H1 (cell line): ENCODE measurements around the gene YIPF2. TPM values are rescaled to one million over a fixed set of nuclear protein-coding genes. Genes with fewer than 3 reads are reported as not detected.

Source experiments
- ASH2L ChIP-seq: fragments of 200-600, 300-600 bp; sonication (generic); IDR thresholded peaks from one replicate; pipeline ENCODE4 v1.7.1; 2017; ENCODE audit warnings: low read length
- NANOG ChIP-seq: IDR thresholded peaks from 2 replicates; pipeline ENCODE4 v1.6.1; 2011; ENCODE audit warnings: low read length, low read depth, mild to moderate bottlenecking, inconsistent platforms; ENCODE audit not compliant: insufficient read depth, poor library complexity, severe bottlenecking
- SP4 ChIP-seq: IDR thresholded peaks from 2 replicates; pipeline ENCODE4 v1.6.1; 2012; ENCODE audit warnings: low read length, inconsistent platforms
- polyA plus RNA-seq, 7 experiments: library from polyadenylated mRNA; depleted of rRNA in 3 of 7; stranded (reverse) in 5 of 7; unstranded in 2 of 7; fragments of >200 nt in 5 of 7; fragments of 200-250 nt in 2 of 7; gene quantifications; 1 replicate in 5 of 7; 2 replicates in 1 of 7; 4 replicates in 1 of 7; pipeline versions ENCODE4 v1.2.1 to v1.2.3, GENCODE V29; 2011 to 2013; ENCODE audit warnings: missing spikeins in 2 of 7, mixed read lengths in 2 of 7
- total RNA-seq: library from RNA; stranded (reverse); fragmentation: NEBNext Ultra II Directional; extraction: Animal tissue kit (Norgen Biotek cat#: 25700); gene quantifications from 2 replicates; pipeline ENCODE4 v1.2.1, GENCODE V29; 2021

Gene YIPF2
- total and polyA plus RNA-seq, 2 of the 8 experiments (the other 6 are each of a cell fraction or from before 2014, with no cell fraction given): 48.3 to 112 TPM

GRCh38 chr19:10924597-10924996 lies 3.8 kb downstream of the YIPF2 start (continued):
- no peak for TF ChIP-seq NANOG
- TF ChIP-seq ASH2L: no peak
- TF ChIP-seq SP4: no peak
